ENCODE measurements around the gene PSMC3IP.

DNA sequence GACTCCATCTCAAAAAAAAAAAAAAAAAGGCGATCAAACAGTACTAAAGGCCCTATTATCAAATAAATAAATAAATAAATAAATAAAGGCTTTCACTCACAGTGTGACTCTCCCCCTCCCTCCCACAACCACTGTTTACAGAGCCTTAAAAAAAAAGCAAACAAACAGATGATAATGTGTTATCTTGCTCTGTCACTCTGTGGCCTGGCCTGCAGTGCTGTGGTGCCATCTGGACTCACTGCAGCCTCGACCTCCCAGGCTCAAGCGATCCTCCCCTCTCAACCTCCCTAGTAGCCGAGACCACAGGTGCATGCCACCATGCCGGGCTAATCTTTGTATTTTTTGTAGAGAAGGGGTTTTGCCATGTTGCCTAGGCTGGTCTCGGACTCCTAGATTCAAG, 49.6 kb downstream of the PSMC3IP start:
- no peak for TF ChIP-seq CTCF (conservative IDR thresholded peaks at IDR 0.05; ENCODE audit: low read depth, low read length)
- no peak for TF ChIP-seq EZH2 (IDR thresholded peaks at IDR 0.05; ENCODE audit: borderline replicate concordance, low read depth, low read length, poor library complexity, severe bottlenecking)
